Left lung (tissue), 10 donors: ENCODE results near the gene RAI14. TPM values are rescaled to one million over a fixed set of nuclear protein-coding genes. Genes with fewer than 3 reads are reported as not detected.
A peak's percentile ranks its signal among the peaks of the same experiment; 100 is the strongest.
"Not testable (repeated sequence)": the region's sequence is repeated elsewhere in the genome, so short reads cannot be mapped to it uniquely, and the experiment has no call there.

ENCODE experiments used
- ATAC-seq: fragments of 200-7000 bp; cut with Tn5 transposase; one replicate; pipeline ENCODE4 v1.9.1; 2020; ENCODE audit warnings: moderate library complexity
- DNase-seq, 4 donors: peaks; one replicate each; pipeline ENCODE4 v3.0.0-alpha.2; 2013 to 2020
- H3K27ac ChIP-seq, 2 donors: fragments of 200-600 bp; sonication (generic) in 1 of 2; one replicate each; pipeline versions ENCODE4 v1.5.0 to v1.8.0; 2020 to 2021
- H3K27me3 ChIP-seq, 2 donors: fragments of 200-600 bp; sonication (generic) in 1 of 2; one replicate each; pipeline versions ENCODE4 v1.5.0 to v1.8.0; 2020 to 2021
- H3K36me3 ChIP-seq, 2 donors: fragments of 200-600 bp; sonication (generic) in 1 of 2; one replicate each; pipeline versions ENCODE4 v1.5.0 to v1.8.0; 2020 to 2021
- H3K4me1 ChIP-seq, 2 donors: fragments of 200-600 bp; one replicate each; pipeline ENCODE4 v1.8.0; 2021
- H3K4me3 ChIP-seq, 2 donors: fragments of 200-600 bp; sonication (generic) in 1 of 2; one replicate each; pipeline versions ENCODE4 v1.5.0 to v1.8.0; 2020 to 2021; ENCODE audit warnings: mild to moderate bottlenecking in 1 of 2
- H3K9me3 ChIP-seq, 2 donors: fragments of 200-600 bp; sonication (generic) in 1 of 2; one replicate each; pipeline versions ENCODE4 v1.5.0 to v1.8.0; 2020 to 2021
- intact Hi-C, 2 donors: fragments of 100-400 bp; cut with DNase I; formaldehyde crosslinking; loops; one replicate each; pipeline versions ENCODE4 v1.11.2 to v1.14.2; 2022
- polyA plus RNA-seq, 6 donors: library from polyadenylated mRNA; unstranded; fragments of 120-200 nt; gene quantifications; one replicate each; pipeline ENCODE4 v1.2.1, GENCODE V29; 2013; ENCODE audit not compliant: insufficient read length in 6 of 6
- total RNA-seq, 2 donors: library from RNA; stranded (reverse); fragmentation: NEBNext Ultra II Directional; extraction: Animal tissue kit (Norgen Biotek cat#: 25700); gene quantifications; one replicate each; pipeline ENCODE4 v1.2.1, GENCODE V29; 2021
- TF ChIP-seq, protein P1 (sequence below), 2 donors: fragments of 200-600 bp; sonication (generic) in 1 of 2; IDR thresholded peaks; one replicate each; pipeline versions ENCODE4 v1.5.0 to v1.8.0; 2021; ENCODE audit warnings: antibody characterized with exemption in 2 of 2
- donor health status: DM: no; HTN: yes; CAD: no.
- donor health status: DM: no; HTN: no; CAD: no.

RAI14 gene
- total and polyA plus RNA-seq, 8 donors: 48.4 to 109 (median 53.8) TPM

DNA sequence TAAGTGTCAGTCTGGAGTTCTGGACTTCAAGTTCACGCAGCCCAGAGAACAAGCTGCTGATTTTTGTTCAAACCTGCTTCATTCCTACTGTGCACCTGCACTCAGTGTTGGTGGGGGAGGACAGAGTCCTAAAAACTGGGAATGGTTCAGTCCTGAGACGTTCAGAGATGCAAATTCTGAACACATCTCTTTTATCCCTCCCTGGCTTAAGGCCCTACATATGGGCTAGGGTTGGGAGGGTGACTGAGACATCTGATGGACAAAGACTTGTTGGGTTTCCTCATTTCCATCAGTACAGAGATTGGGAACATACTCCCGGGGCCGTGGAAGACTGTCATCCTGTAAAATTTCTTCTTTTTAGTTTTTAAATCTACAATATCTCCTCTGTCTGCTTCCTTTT, 99.8 kb downstream of the RAI14 start:
- no peak for ATAC-seq
- TF ChIP-seq, protein P1, sequence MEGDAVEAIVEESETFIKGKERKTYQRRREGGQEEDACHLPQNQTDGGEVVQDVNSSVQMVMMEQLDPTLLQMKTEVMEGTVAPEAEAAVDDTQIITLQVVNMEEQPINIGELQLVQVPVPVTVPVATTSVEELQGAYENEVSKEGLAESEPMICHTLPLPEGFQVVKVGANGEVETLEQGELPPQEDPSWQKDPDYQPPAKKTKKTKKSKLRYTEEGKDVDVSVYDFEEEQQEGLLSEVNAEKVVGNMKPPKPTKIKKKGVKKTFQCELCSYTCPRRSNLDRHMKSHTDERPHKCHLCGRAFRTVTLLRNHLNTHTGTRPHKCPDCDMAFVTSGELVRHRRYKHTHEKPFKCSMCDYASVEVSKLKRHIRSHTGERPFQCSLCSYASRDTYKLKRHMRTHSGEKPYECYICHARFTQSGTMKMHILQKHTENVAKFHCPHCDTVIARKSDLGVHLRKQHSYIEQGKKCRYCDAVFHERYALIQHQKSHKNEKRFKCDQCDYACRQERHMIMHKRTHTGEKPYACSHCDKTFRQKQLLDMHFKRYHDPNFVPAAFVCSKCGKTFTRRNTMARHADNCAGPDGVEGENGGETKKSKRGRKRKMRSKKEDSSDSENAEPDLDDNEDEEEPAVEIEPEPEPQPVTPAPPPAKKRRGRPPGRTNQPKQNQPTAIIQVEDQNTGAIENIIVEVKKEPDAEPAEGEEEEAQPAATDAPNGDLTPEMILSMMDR (IDR thresholded peaks at IDR 0.05): no peak
- Histone ChIP-seq H3K4me1 (no peaks in the 10 kb centered on the region), H3K27me3 (no peaks in the 10 kb centered on the region), H3K4me3 (no peak overlapping the region), H3K27ac (no peak overlapping the region), H3K36me3 (peaks cover 0 to 19% of the 10 kb centered on the region in 2 donors), H3K9me3 (no peaks in the 10 kb centered on the region)
- intact Hi-C loops: no loop called here
- no peak for DNase-seq

DNA sequence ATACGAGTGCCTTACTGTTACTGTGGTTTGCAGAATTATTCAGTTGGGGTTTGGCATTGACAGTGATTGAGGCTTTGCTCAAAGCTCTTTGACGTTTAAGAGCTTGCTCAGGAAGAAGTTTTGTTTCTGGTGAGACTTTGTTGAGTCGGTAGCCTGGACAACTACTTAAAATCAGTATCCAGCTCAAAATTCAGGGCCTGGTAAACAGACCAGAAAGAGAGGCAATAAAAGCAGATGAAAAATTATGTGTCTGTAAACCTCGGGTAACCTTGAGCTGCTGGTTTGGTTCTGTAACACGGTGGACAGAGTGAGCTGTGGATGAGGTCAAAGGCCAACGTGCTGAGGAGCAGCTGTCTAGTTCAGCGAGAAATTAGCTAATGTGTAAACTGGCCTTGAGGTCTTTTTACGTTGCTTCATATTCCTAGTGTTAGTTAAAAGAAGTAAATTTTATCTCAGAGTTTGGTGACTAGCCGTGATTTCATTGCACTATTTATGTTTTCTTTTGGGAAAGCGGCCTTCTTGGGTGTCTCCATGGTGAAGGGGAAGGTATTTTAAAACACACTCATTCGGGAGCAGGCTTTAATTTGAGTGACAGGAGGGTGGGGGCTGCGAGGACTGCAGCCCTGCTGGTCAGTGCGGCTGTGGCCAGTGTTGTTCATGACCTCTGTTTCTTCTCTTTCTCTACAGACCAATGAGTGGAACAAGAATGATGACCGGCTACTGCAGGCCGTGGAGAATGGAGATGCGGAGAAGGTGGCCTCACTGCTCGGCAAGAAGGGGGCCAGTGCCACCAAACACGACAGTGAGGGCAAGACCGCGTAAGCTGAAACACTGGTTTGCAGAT, 100.9 kb downstream of the RAI14 start:
- TF ChIP-seq, protein P1 (IDR thresholded peaks at IDR 0.05): no peak
- ATAC-seq (peak; percentile 54), DNase-seq (peak in 1 of 4 donors; percentile 45)
- peaks cover 0 to 19% of the 10 kb centered on the region in 2 donors for H3K36me3 ChIP-seq
- no peaks in the 10 kb centered on the region for H3K27me3 ChIP-seq
- peaks cover 0 to 3% of the 10 kb centered on the region in 2 donors for H3K4me1 ChIP-seq
- H3K27ac ChIP-seq: no peak overlapping the region
- intact Hi-C loops: no loop called here
- no peaks in the 10 kb centered on the region for H3K9me3 ChIP-seq
- no peak overlapping the region for H3K4me3 ChIP-seq

DNA sequence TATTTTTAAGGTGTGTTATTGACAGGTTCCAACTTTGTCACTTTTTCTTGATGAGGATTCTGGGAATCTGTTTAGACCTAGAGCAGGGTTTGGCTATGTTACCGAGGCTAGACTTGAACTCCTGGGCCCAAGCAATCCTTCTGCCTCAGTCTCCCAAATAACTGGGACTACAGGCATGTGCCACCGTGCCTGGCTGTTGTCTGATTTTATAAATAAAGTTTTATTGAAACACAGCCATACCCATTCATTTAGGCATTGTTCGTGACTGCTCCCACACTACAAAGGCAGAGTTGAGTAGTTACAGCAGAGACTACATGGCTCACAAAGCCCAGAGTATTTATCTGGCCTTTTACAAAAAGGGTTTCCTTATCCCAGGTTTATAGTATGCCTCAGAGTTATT, 102.4 kb downstream of the RAI14 start:
- peaks cover 0 to 19% of the 10 kb centered on the region in 2 donors for H3K36me3 ChIP-seq
- no peak overlapping the region for H3K4me3 ChIP-seq
- H3K4me1 ChIP-seq: peaks cover 3 to 8% of the 10 kb centered on the region in 2 donors
- H3K27ac ChIP-seq: no peak overlapping the region
- DNase-seq (no peak), ATAC-seq (no peak)
- H3K9me3 ChIP-seq: no peaks in the 10 kb centered on the region
- TF ChIP-seq, protein P1 (IDR thresholded peaks at IDR 0.05): no peak
- intact Hi-C loops: no loop called here
- no peaks in the 10 kb centered on the region for H3K27me3 ChIP-seq

DNA sequence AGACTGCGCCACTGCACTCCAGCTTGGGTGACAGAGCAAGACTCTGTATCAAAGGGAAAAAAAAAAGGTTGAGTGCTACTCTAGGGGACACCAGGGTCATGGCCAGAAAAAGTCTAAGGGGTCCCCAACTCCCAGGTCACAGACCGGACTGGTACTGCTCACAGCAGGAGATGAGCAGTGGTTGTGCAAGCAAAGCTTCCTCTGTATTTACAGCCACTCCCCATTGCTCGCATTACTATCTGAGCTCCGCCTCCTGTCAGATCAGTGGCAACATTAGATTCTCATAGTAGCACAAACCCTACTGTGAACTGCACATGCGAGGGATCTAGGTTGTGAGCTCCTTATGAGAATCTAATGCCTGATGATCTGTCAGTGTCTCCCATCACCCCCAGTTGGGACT, 103.1 kb downstream of the RAI14 start:
- H3K27me3 ChIP-seq, ATAC-seq, H3K4me3 ChIP-seq, H3K9me3 ChIP-seq, DNase-seq, H3K4me1 ChIP-seq, intact Hi-C loops, H3K27ac ChIP-seq: not testable (repeated sequence)
- H3K36me3 ChIP-seq: peaks cover 0 to 19% of the 10 kb centered on the region in 2 donors

DNA sequence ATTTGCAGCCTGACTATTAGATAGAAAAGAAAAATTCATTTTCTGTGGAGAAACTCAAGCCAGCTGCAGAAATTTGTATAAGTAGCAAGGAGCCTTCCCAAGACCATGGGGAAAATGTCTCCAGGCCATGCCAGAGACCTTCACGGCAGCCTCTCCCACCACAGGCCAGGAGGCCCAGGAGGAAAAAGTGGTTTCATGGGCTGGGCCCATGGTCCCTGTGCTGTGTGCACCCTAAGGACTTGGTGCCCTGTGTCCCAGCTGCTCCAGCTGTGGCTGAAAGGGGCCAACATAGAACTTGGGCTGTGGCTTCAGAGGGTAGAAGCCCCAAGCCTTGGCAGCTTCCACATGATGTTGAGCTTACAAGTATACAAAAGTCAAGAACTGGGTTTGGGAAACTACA, 109.5 kb downstream of the RAI14 start:
- H3K27ac ChIP-seq: no peak overlapping the region
- no peak overlapping the region for H3K4me3 ChIP-seq
- intact Hi-C loops: no loop called here
- TF ChIP-seq, protein P1 (IDR thresholded peaks at IDR 0.05): no peak
- DNase-seq: no peak
- ATAC-seq: no peak
- peaks cover 3 to 8% of the 10 kb centered on the region in 2 donors for H3K4me1 ChIP-seq
- no peaks in the 10 kb centered on the region for H3K9me3 ChIP-seq
- H3K36me3 ChIP-seq: peaks cover 0 to 7% of the 10 kb centered on the region in 2 donors
- no peaks in the 10 kb centered on the region for H3K27me3 ChIP-seq
